H1 (cell line): ENCODE measurements around the gene ZBTB20. TPM values are rescaled to one million over a fixed set of nuclear protein-coding genes. Genes with fewer than 3 reads are reported as not detected.

ENCODE experiments used
- CTCF ChIA-PET: fragments of 300-600 bp; sonication (Branson Sonifier 250); formaldehyde crosslinking; loops from one replicate; lab custom pipeline; 2021; ENCODE audit not compliant: partially characterized antibody; lab: Charles Lee
- POLR2A ChIA-PET: fragments of 300-600 bp; sonication (Branson Sonifier 250); formaldehyde crosslinking; loops from one replicate; lab custom pipeline; 2021; ENCODE audit warnings: inconsistent platforms; ENCODE audit not compliant: partially characterized antibody; lab: Charles Lee
- DNase-seq, 2 experiments: peaks; one replicate each; pipeline versions ENCODE4 v3.0.0 to v3.0.0-alpha.2; 2010 to 2022; ENCODE audit warnings: low spot score in 2 of 2, low read depth in 1 of 2, mixed read lengths in 1 of 2
- FAIRE-seq: peaks from 2 replicates; lab custom pipeline; 2011; peaks lifted over from hg19 to GRCh38; lab: Jason Lieb, UNC
- H2AFZ ChIP-seq: 2 replicates; pipeline ENCODE4 v1.8.1; 2012; ENCODE audit warnings: low read length, inconsistent platforms
- H2AK5ac ChIP-seq: 2 replicates; pipeline ENCODE4 v1.6.1; 2013; ENCODE audit warnings: low read depth, low read length
- H2BK120ac ChIP-seq: replicated peaks from 2 replicates; pipeline ENCODE3; 2013; ENCODE audit warnings: low read depth, low read length, inconsistent platforms
- H2BK12ac ChIP-seq: 2 replicates; pipeline ENCODE4 v1.6.1; 2013; ENCODE audit warnings: low read depth, low read length
- H2BK15ac ChIP-seq: 2 replicates; pipeline ENCODE4 v1.6.1; 2013; ENCODE audit warnings: low read length
- H2BK20ac ChIP-seq: 2 replicates; pipeline ENCODE4 v1.6.1; 2013; ENCODE audit warnings: low read length
- H2BK5ac ChIP-seq: 2 replicates; pipeline ENCODE4 v1.6.1; 2013; ENCODE audit warnings: low read depth, low read length
- H3K14ac ChIP-seq: 2 replicates; pipeline ENCODE4 v1.6.1; 2013; ENCODE audit warnings: inconsistent platforms; ENCODE audit not compliant: insufficient read length
- H3K18ac ChIP-seq: 2 replicates; pipeline ENCODE4 v1.6.1; 2013; ENCODE audit warnings: low read length; ENCODE audit errors: extremely low read depth
- H3K23ac ChIP-seq: 2 replicates; pipeline ENCODE4 v1.6.1; 2013; ENCODE audit warnings: inconsistent platforms; ENCODE audit not compliant: insufficient read length
- H3K23me2 ChIP-seq: 2 replicates; pipeline ENCODE4 v1.6.1; 2013; ENCODE audit warnings: low read depth, low read length
- H3K27ac ChIP-seq: 2 replicates; pipeline ENCODE4 v1.6.1; 2011; ENCODE audit warnings: low read depth, low read length, inconsistent platforms
- H3K27me3 ChIP-seq, 4 experiments: replicated peaks in 1 of 4; 1 replicate in 1 of 4; 2 replicates in 3 of 4; pipeline versions ENCODE4 v1.6.1 to v1.8.1; 2011 to 2013; ENCODE audit warnings: low read length in 3 of 4, mild to moderate bottlenecking in 3 of 4, inconsistent platforms in 2 of 4, mixed read lengths in 2 of 4, moderate library complexity in 1 of 4; ENCODE audit not compliant: control insufficient read depth in 3 of 4, insufficient read depth in 3 of 4; ENCODE audit errors: extremely low read depth in 1 of 4
- H3K36me3 ChIP-seq, 4 experiments: 2 replicates each; pipeline versions ENCODE4 v1.6.1 to v1.8.1; 2011 to 2013; ENCODE audit warnings: mild to moderate bottlenecking in 4 of 4, low read length in 3 of 4, moderate library complexity in 2 of 4, control low read depth in 1 of 4, inconsistent platforms in 1 of 4; ENCODE audit not compliant: insufficient read depth in 4 of 4, control insufficient read depth in 2 of 4
- H3K4ac ChIP-seq: replicated peaks from 2 replicates; pipeline ENCODE3; 2013; ENCODE audit warnings: low read length, low read depth, mixed read lengths, inconsistent platforms; ENCODE audit not compliant: insufficient read length
- H3K4me1 ChIP-seq, 4 experiments: replicated peaks in 1 of 4; 1 replicate in 1 of 4; 2 replicates in 3 of 4; pipeline versions ENCODE4 v1.6.1 to v1.8.1; 2011 to 2013; ENCODE audit warnings: low read length in 3 of 4, inconsistent platforms in 2 of 4, mixed read lengths in 1 of 4; ENCODE audit not compliant: insufficient read depth in 4 of 4, control insufficient read depth in 3 of 4
- H3K4me2 ChIP-seq, 2 experiments: 2 replicates each; pipeline versions ENCODE4 v1.6.1 to v1.8.1; 2011 to 2013; ENCODE audit warnings: low read depth in 2 of 2, low read length in 2 of 2, control low read depth in 1 of 2, inconsistent platforms in 1 of 2, mild to moderate bottlenecking in 1 of 2; ENCODE audit not compliant: insufficient read depth in 1 of 2
- H3K4me3 ChIP-seq, 4 experiments: fragments of 200-600, 300-600 bp in 1 of 4; sonication (generic), shearing (Covaris generic), sonication (Bioruptor Twin) in 1 of 4; 2 replicates each; pipeline versions ENCODE4 v1.5.1 to v1.8.1; 2011 to 2016; ENCODE audit warnings: low read length in 4 of 4, low read depth in 3 of 4, control low read depth in 2 of 4, inconsistent platforms in 2 of 4, mild to moderate bottlenecking in 2 of 4, mixed read lengths in 1 of 4, moderate library complexity in 1 of 4; ENCODE audit not compliant: insufficient read depth in 2 of 4; ENCODE audit errors: extremely low read depth in 1 of 4
- H3K56ac ChIP-seq: replicated peaks from 2 replicates; pipeline ENCODE3; 2013; ENCODE audit warnings: low read depth, mild to moderate bottlenecking, mixed read lengths, low read length, inconsistent platforms; ENCODE audit not compliant: insufficient read length
- H3K79me1 ChIP-seq: 2 replicates; pipeline ENCODE4 v1.6.1; 2013; ENCODE audit warnings: low read depth, low read length, control low read depth
- H3K79me2 ChIP-seq, 2 experiments: 2 replicates each; pipeline versions ENCODE4 v1.6.1 to v1.8.1; 2012 to 2013; ENCODE audit warnings: low read length in 2 of 2, mild to moderate bottlenecking in 2 of 2, inconsistent platforms in 1 of 2; ENCODE audit not compliant: insufficient read depth in 2 of 2, control insufficient read depth in 1 of 2
- H3K9ac ChIP-seq, 4 experiments: replicated peaks in 1 of 4; 1 replicate in 1 of 4; 2 replicates in 3 of 4; pipeline versions ENCODE4 v1.6.1 to v1.8.1; 2011 to 2013; ENCODE audit warnings: low read depth in 3 of 4, low read length in 3 of 4, control low read depth in 2 of 4, mild to moderate bottlenecking in 2 of 4, moderate library complexity in 2 of 4, inconsistent platforms in 1 of 4; ENCODE audit errors: extremely low read depth in 1 of 4
- H3K9me3 ChIP-seq, 2 experiments: 2 replicates each; pipeline versions ENCODE4 v1.6.1 to v1.8.1; 2012 to 2013; ENCODE audit warnings: mild to moderate bottlenecking in 2 of 2, moderate library complexity in 2 of 2, control low read depth in 1 of 2, inconsistent platforms in 1 of 2, low read depth in 1 of 2, low read length in 1 of 2, mixed read lengths in 1 of 2; ENCODE audit not compliant: insufficient read depth in 2 of 2
- H4K20me1 ChIP-seq, 2 experiments: replicated peaks in 1 of 2; 2 replicates each; pipeline versions ENCODE3 to v1.8.1; 2011 to 2013; ENCODE audit warnings: inconsistent platforms in 2 of 2, low read length in 2 of 2, mild to moderate bottlenecking in 1 of 2; ENCODE audit not compliant: insufficient read depth in 2 of 2, control insufficient read depth in 1 of 2
- H4K5ac ChIP-seq: 2 replicates; pipeline ENCODE4 v1.6.1; 2013; ENCODE audit warnings: low read length, low read depth, mixed read lengths, inconsistent platforms; ENCODE audit not compliant: insufficient read length
- H4K8ac ChIP-seq: 2 replicates; pipeline ENCODE4 v1.8.0; 2013; ENCODE audit warnings: mild to moderate bottlenecking, moderate library complexity, low read length, inconsistent platforms; ENCODE audit not compliant: insufficient read depth; ENCODE audit errors: extremely low read depth
- H4K91ac ChIP-seq: replicated peaks from 2 replicates; pipeline ENCODE3; 2013; ENCODE audit warnings: low read length, mixed read lengths, inconsistent platforms; ENCODE audit not compliant: insufficient read length
- CEBPB ChIP-seq: IDR thresholded peaks from 2 replicates; pipeline ENCODE4 v1.6.1; 2012; ENCODE audit warnings: low read depth, low read length
- CHD1 ChIP-seq: IDR thresholded peaks from 2 replicates; pipeline ENCODE4 v1.6.1; 2012; ENCODE audit warnings: low read depth, low read length, improper control_type of control experiment
- EGR1 ChIP-seq: IDR thresholded peaks from 2 replicates; pipeline ENCODE4 v1.6.1; 2011; ENCODE audit warnings: low read depth, low read length, borderline replicate concordance
- EP300 ChIP-seq, 2 experiments: IDR thresholded peaks; 1 replicate in 1 of 2; 2 replicates in 1 of 2; pipeline ENCODE4 v1.6.1; 2011 to 2012; ENCODE audit warnings: low read depth in 2 of 2, low read length in 2 of 2, mild to moderate bottlenecking in 2 of 2, borderline replicate concordance in 1 of 2, inconsistent platforms in 1 of 2, moderate library complexity in 1 of 2
- EZH2 ChIP-seq: fragments of 200-600 bp; sonication (generic); IDR thresholded peaks from 2 replicates; pipeline ENCODE4 v1.7.1; 2012; ENCODE audit warnings: low read depth, mild to moderate bottlenecking, moderate library complexity, low read length, inconsistent platforms; ENCODE audit not compliant: severe bottlenecking
- FOSL1 ChIP-seq: IDR thresholded peaks from 2 replicates; pipeline ENCODE4 v1.6.1; 2011; ENCODE audit warnings: mild to moderate bottlenecking, low read depth, low read length, moderate library complexity; ENCODE audit not compliant: insufficient read depth
- KDM1A ChIP-seq: fragments of 200-600, 300-600 bp; sonication (generic); IDR thresholded peaks from 2 replicates; pipeline ENCODE4 v1.7.1; 2016; ENCODE audit warnings: mild to moderate bottlenecking, low read length, borderline replicate concordance
- KDM4A ChIP-seq: IDR thresholded peaks from one replicate; pipeline ENCODE4 v1.7.1; 2012; ENCODE audit warnings: low read depth, mild to moderate bottlenecking, moderate library complexity, low read length, inconsistent platforms; ENCODE audit not compliant: severe bottlenecking
- SAP30 ChIP-seq: fragments of 300-600 bp; sonication (generic); IDR thresholded peaks from 2 replicates; pipeline ENCODE4 v1.7.1; 2012; ENCODE audit warnings: low read length, moderate library complexity, mild to moderate bottlenecking, inconsistent platforms; ENCODE audit not compliant: insufficient read depth, insufficient replicate concordance
- SIX5 ChIP-seq: IDR thresholded peaks from 2 replicates; pipeline ENCODE4 v1.6.1; 2011; ENCODE audit warnings: mild to moderate bottlenecking, low read depth, low read length
- SUZ12 ChIP-seq: fragments of 200-600 bp; sonication (generic); IDR thresholded peaks from 2 replicates; pipeline ENCODE4 v1.6.1; 2012; ENCODE audit warnings: mild to moderate bottlenecking, inconsistent platforms, low read length, moderate library complexity, mixed read lengths
- WGBS, 2 experiments: shearing (Covaris generic) in 1 of 2; methylation state at CpG; one replicate each; pipeline versions ENCODE4 v1.1.6 to v1.1.7; 2013 to 2015; ENCODE audit warnings: low lambda C conversion rate in 2 of 2, mixed read lengths in 2 of 2, inconsistent platforms in 1 of 2, low coverage in 1 of 2, missing lambda C conversion rate in 1 of 2; ENCODE audit not compliant: insufficient replicate concordance in 2 of 2, insufficient coverage in 1 of 2, insufficient read length in 1 of 2; ENCODE audit errors: extremely low coverage in 1 of 2, missing lambda C conversion rate in 1 of 2; 5-methylcytosine and 5-hydroxymethylcytosine counted together
- polyA plus RNA-seq, 7 experiments: library from polyadenylated mRNA; depleted of rRNA in 3 of 7; stranded (reverse) in 5 of 7; unstranded in 2 of 7; fragments of >200 nt in 5 of 7; fragments of 200-250 nt in 2 of 7; gene quantifications; 1 replicate in 5 of 7; 2 replicates in 1 of 7; 4 replicates in 1 of 7; pipeline versions ENCODE4 v1.2.1 to v1.2.3, GENCODE V29; 2011 to 2013; ENCODE audit warnings: missing spikeins in 2 of 7, mixed read lengths in 2 of 7
- total RNA-seq: library from RNA; stranded (reverse); fragmentation: NEBNext Ultra II Directional; extraction: Animal tissue kit (Norgen Biotek cat#: 25700); gene quantifications from 2 replicates; pipeline ENCODE4 v1.2.1, GENCODE V29; 2021
- TF ChIP-seq, protein P1 (sequence below): IDR thresholded peaks from 2 replicates; pipeline ENCODE4 v1.6.1; 2012; ENCODE audit warnings: low read length, inconsistent platforms

The ZBTB20 gene
- total and polyA plus RNA-seq, 2 of the 8 experiments (the other 6 are each of a cell fraction or from before 2014, with no cell fraction given) = 0.35 to 1.3 TPM

DNA sequence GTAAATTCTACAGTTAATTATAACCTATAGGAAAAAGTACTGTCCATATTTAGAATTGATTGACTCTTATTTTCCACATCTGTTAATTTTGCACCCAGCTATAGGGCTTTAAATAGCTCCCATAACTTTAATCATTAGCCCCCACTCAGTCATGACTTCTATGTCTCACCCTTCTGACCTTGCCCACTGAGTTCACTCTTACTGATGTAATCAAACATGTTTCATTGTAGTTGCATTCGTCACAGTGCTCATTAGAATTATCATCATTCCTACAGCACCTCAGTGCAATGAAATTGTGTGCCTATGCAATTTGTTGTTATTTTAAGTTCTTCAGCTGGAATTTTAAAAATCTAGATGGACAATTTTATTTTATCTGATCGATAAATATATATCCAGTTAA lies 701.9 kb downstream of the ZBTB20 start:
- Histone ChIP-seq H3K23ac (no peak overlapping the region), H3K56ac (no peak overlapping the region), H2BK15ac (no peak overlapping the region), H3K9ac (no peak overlapping the region), H2BK5ac (no peak overlapping the region), H3K27ac (no peak overlapping the region), H3K79me2 (no peaks in the 10 kb centered on the region), H2BK12ac (no peak overlapping the region), H2BK120ac (no peak overlapping the region), H3K79me1 (no peaks in the 10 kb centered on the region), H4K20me1 (no peaks in the 10 kb centered on the region), H2AK5ac (no peak overlapping the region), H4K5ac (no peak overlapping the region), H3K27me3 (no peaks in the 10 kb centered on the region), H3K4me3 (no peak overlapping the region), H3K23me2 (no peaks in the 10 kb centered on the region), H3K4ac (no peak overlapping the region), H4K8ac (no peak overlapping the region), H3K4me2 (no peak overlapping the region), H3K4me1 (no peaks in the 10 kb centered on the region), H3K36me3 (no peaks in the 10 kb centered on the region), H2BK20ac (no peak overlapping the region), H3K18ac (no peak overlapping the region), H3K14ac (no peak overlapping the region), H3K9me3 (no peaks in the 10 kb centered on the region), H4K91ac (no peak overlapping the region), H2AFZ (no peak overlapping the region)
- POLR2A ChIA-PET = no interaction called here
- DNase-seq = no peak
- 90% methylated on average over 2 of the region's 2 CpGs; no CpG with 5 or more reads in 1 of the 2 experiments for WGBS, 2 experiments
- no peak for FAIRE-seq
- CTCF ChIA-PET = interaction anchor here (0.7 to 1.1 kb wide), 3 partner anchors 12 to 82 kb away, joined by 3 read pairs; no protein-coding TSS in a partner anchor
- TF ChIP-seq SAP30 (no peak), KDM1A (no peak), EZH2 (no peak), KDM4A (no peak), CEBPB (no peak), SUZ12 (no peak), FOSL1 (no peak), CHD1 (no peak), SIX5 (no peak), EP300 (IDR thresholded peaks at IDR 0.05; ENCODE audit: borderline replicate concordance in 1 of 2, low read depth in 2 of 2, low read length in 2 of 2) (no peak), EGR1 (no peak)
- TF ChIP-seq, protein P1, sequence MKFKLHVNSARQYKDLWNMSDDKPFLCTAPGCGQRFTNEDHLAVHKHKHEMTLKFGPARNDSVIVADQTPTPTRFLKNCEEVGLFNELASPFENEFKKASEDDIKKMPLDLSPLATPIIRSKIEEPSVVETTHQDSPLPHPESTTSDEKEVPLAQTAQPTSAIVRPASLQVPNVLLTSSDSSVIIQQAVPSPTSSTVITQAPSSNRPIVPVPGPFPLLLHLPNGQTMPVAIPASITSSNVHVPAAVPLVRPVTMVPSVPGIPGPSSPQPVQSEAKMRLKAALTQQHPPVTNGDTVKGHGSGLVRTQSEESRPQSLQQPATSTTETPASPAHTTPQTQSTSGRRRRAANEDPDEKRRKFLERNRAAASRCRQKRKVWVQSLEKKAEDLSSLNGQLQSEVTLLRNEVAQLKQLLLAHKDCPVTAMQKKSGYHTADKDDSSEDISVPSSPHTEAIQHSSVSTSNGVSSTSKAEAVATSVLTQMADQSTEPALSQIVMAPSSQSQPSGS = no peak
